Hepatocyte (in vitro differentiated cells): Measurements from ENCODE around the gene FADS1. TPM values are rescaled to one million over a fixed set of nuclear protein-coding genes. Genes with fewer than 3 reads are reported as not detected.

Source experiments
- DNase-seq: peaks from one replicate; pipeline ENCODE4 v3.0.0-alpha.2; 2016; ENCODE audit warnings: low spot score
- H2AFZ ChIP-seq: fragments of 200-600 bp; sonication (generic); 2 replicates; pipeline ENCODE4 v1.6.0; 2016; ENCODE audit warnings: antibody characterized with exemption, mild to moderate bottlenecking
- H3K27ac ChIP-seq: fragments of 200-600 bp; sonication (generic); 2 replicates; pipeline ENCODE4 v1.5.1; 2016; ENCODE audit warnings: mild to moderate bottlenecking
- H3K27me3 ChIP-seq: fragments of 200-600 bp; sonication (generic); 2 replicates; pipeline ENCODE4 v1.6.1; 2016
- H3K36me3 ChIP-seq: fragments of 200-600 bp; sonication (generic); replicated peaks from 2 replicates; pipeline ENCODE4 v1.5.1; 2016; ENCODE audit warnings: low read depth; ENCODE audit not compliant: insufficient read depth
- H3K4me1 ChIP-seq: fragments of 200-600 bp; sonication (generic); 2 replicates; pipeline ENCODE4 v1.5.1; 2016; ENCODE audit warnings: mild to moderate bottlenecking, moderate library complexity; ENCODE audit not compliant: insufficient read depth
- H3K4me2 ChIP-seq: fragments of 200-600 bp; sonication (generic); 2 replicates; pipeline ENCODE4 v1.6.0; 2016
- H3K4me3 ChIP-seq: fragments of 200-600 bp; sonication (generic); 2 replicates; pipeline ENCODE4 v1.5.1; 2016; ENCODE audit warnings: mild to moderate bottlenecking
- H3K79me2 ChIP-seq: fragments of 200-600 bp; sonication (generic); 2 replicates; pipeline ENCODE4 v1.6.0; 2017; ENCODE audit warnings: mild to moderate bottlenecking
- H3K9me2 ChIP-seq: fragments of 200-600 bp; sonication (generic); replicated peaks from 2 replicates; pipeline ENCODE4 v1.6.0; 2017; ENCODE audit warnings: mild to moderate bottlenecking; ENCODE audit not compliant: insufficient read depth
- H3K9me3 ChIP-seq: fragments of 200-600 bp; sonication (generic); 2 replicates; pipeline ENCODE4 v1.5.1; 2016; ENCODE audit warnings: low read depth, mild to moderate bottlenecking
- H4K20me1 ChIP-seq: fragments of 200-600 bp; sonication (generic); 2 replicates; pipeline ENCODE4 v1.6.0; 2016; ENCODE audit warnings: mild to moderate bottlenecking; ENCODE audit not compliant: insufficient read depth, poor library complexity, severe bottlenecking
- CTCF ChIP-seq: fragments of 200-600 bp; sonication (generic); IDR thresholded peaks from 2 replicates; pipeline ENCODE4 v1.5.1; 2016; ENCODE audit warnings: antibody characterized with exemption, mild to moderate bottlenecking; ENCODE audit not compliant: poor library complexity
- EZH2 ChIP-seq: fragments of 200-600 bp; sonication (generic); IDR thresholded peaks from 2 replicates; pipeline ENCODE4 v1.6.1; 2016; ENCODE audit warnings: antibody characterized with exemption, mild to moderate bottlenecking, borderline replicate concordance
- EZH2phosphoT487 ChIP-seq: fragments of 200-600 bp; sonication (generic); IDR thresholded peaks from one replicate; pipeline ENCODE4 v1.6.1; 2018; ENCODE audit warnings: antibody characterized with exemption, mild to moderate bottlenecking, low read depth, moderate library complexity; ENCODE audit not compliant: unreplicated experiment, severe bottlenecking
- WGBS: methylation state at CpG from one replicate; pipeline ENCODE4 v1.1.6; 2016; ENCODE audit warnings: low lambda C conversion rate; ENCODE audit errors: missing lambda C conversion rate; 5-methylcytosine and 5-hydroxymethylcytosine counted together
- polyA plus RNA-seq: library from polyadenylated mRNA; unstranded; fragments of >200 nt; fragmentation: Nextera tagmentation; extraction: Ambion mirVana; gene quantifications from 2 replicates; pipeline ENCODE4 v1.2.1, GENCODE V29; 2016
- total RNA-seq: library from RNA; depleted of rRNA; stranded (reverse); fragments of >200 nt; gene quantifications from 2 replicates; pipeline ENCODE4 v1.2.3, GENCODE V29; 2014

FADS1 gene
- total and polyA plus RNA-seq, 2 experiments from 2014 or later, result 151 to 230 TPM

DNA sequence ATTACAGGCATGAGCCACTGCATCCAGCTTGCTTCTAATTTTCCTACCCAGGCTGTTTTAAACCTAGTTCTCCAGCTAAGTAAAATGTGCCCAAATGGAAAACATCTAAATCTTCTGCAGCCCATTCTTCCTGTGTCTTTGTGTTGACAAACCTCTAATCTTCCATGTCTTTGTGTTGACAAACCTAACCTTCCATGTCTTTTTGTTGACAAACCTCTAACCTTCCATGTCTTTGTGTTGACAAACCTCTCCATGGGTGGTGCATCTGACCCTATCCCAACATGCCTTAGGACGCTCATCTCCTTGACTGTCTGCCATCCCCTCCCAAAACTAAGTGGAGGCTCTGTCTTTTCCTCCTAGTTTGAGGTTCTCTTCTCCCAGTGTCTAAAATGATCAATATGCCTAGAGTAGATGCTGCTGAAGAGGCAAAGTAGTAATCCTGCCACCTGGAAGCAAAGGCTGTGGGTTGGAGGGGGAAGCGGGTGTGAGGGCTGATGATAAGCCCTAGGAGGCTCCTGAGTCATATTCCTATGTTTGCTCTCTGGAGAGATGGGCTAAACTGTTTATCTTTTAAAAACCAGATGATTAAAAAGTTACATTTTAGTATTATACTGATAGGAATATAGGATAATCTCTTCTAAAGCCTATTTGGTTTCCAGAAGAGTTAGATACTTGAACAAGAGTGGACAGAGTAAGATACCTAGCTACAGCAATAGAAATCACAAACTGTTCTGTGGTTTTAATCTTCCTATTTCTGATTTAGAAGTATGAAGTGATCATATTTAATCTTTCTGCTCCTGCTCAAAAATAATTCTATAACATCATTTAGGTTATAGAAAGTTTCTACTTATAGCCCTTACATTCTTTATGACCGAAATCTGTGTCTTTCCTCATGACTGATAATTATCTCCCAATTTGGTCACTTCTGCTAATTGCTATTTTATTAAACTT is 16.2 kb downstream of the FADS1 start:
- H2AFZ ChIP-seq, result no peak overlapping the region
- no peak for DNase-seq
- H3K4me1 ChIP-seq, result no peaks in the 10 kb centered on the region
- H3K9me2 ChIP-seq, result no peaks in the 10 kb centered on the region
- no peaks in the 10 kb centered on the region for H4K20me1 ChIP-seq
- H3K36me3 ChIP-seq, result no peaks in the 10 kb centered on the region
- H3K27me3 ChIP-seq, result no peaks in the 10 kb centered on the region
- TF ChIP-seq EZH2phosphoT487 (no peak), CTCF (no peak), EZH2 (no peak)
- peaks cover 15% of the 10 kb centered on the region for H3K79me2 ChIP-seq
- WGBS, result 84% methylated on average over 3 of the region's 3 CpGs
- H3K27ac ChIP-seq, result no peak overlapping the region
- H3K9me3 ChIP-seq, result no peaks in the 10 kb centered on the region
- no peak overlapping the region for H3K4me2 ChIP-seq
- H3K4me3 ChIP-seq, result no peak overlapping the region

GRCh38 chr11:61799665-61800284 is 17.0 kb downstream of the FADS1 start:
- WGBS, result 89% methylated on average over 2 of the region's 2 CpGs
- Histone ChIP-seq H3K4me3 (no peak overlapping the region), H3K9me2 (no peaks in the 10 kb centered on the region), H3K9me3 (no peaks in the 10 kb centered on the region), H3K27me3 (no peaks in the 10 kb centered on the region), H3K27ac (no peak overlapping the region), H2AFZ (no peak overlapping the region), H3K79me2 (peaks cover 24% of the 10 kb centered on the region), H4K20me1 (no peaks in the 10 kb centered on the region), H3K36me3 (no peaks in the 10 kb centered on the region), H3K4me2 (no peak overlapping the region), H3K4me1 (no peaks in the 10 kb centered on the region)
- no peak for TF ChIP-seq EZH2
- no peak for TF ChIP-seq EZH2phosphoT487
- TF ChIP-seq CTCF, result no peak
- DNase-seq, result no peak

GRCh38 chr11:61797263-61797944 is 19.4 kb downstream of the FADS1 start:
- no peaks in the 10 kb centered on the region for H3K9me3 ChIP-seq
- peaks cover 7% of the 10 kb centered on the region for H3K4me1 ChIP-seq
- TF ChIP-seq CTCF, result peak; percentile 91
- TF ChIP-seq EZH2, result no peak
- no peaks in the 10 kb centered on the region for H3K27me3 ChIP-seq
- peak; percentile 86 for DNase-seq
- H3K4me3 ChIP-seq, result no peak overlapping the region
- H3K4me2 ChIP-seq, result peak overlapping the region; percentile 18
- no peaks in the 10 kb centered on the region for H4K20me1 ChIP-seq
- peak overlapping the region; percentile 0 for H2AFZ ChIP-seq
- H3K27ac ChIP-seq, result peak overlapping the region; percentile 34
- H3K9me2 ChIP-seq, result no peaks in the 10 kb centered on the region
- H3K79me2 ChIP-seq, result peaks cover 43% of the 10 kb centered on the region
- H3K36me3 ChIP-seq, result no peaks in the 10 kb centered on the region
- 48% methylated on average over 3 of the region's 3 CpGs for WGBS
